Measurements from ENCODE around the gene UQCC2. TPM values are rescaled to one million over a fixed set of nuclear protein-coding genes. Genes with fewer than 3 reads are reported as not detected.

The UQCC2 gene
- total and polyA plus RNA-seq, 2 of the 8 experiments (the other 6 are each of a cell fraction or from before 2014, with no cell fraction given) = 52.1 to 104 TPM

GRCh38 chr6:33677689-33678088 lies 33.8 kb downstream of the UQCC2 start:
- 100% methylated on average over 2 of the region's 2 CpGs; no CpG with 5 or more reads in 1 of the 2 experiments for WGBS, 2 experiments (ENCODE audit: extremely low coverage in 1 of 2, insufficient coverage in 1 of 2, insufficient read length in 1 of 2, insufficient replicate concordance in 2 of 2, low coverage in 1 of 2, low lambda C conversion rate in 2 of 2, missing lambda C conversion rate in 1 of 2)
- H3K4me2 ChIP-seq (ENCODE audit: insufficient read depth in 1 of 2, low read depth in 2 of 2, low read length in 2 of 2) = no peak overlapping the region

More at GRCh38 chr6:33677689-33678088, 33.8 kb downstream of the UQCC2 start:
- no peaks in the 10 kb centered on the region for H3K79me1 ChIP-seq (ENCODE audit: low read depth, low read length)
- no peak overlapping the region for H2BK12ac ChIP-seq (ENCODE audit: low read depth, low read length)
- no peak overlapping the region for H3K23ac ChIP-seq (ENCODE audit: insufficient read length)
- no peak overlapping the region for H3K4me3 ChIP-seq (ENCODE audit: extremely low read depth in 1 of 4, insufficient read depth in 2 of 4, low read depth in 3 of 4, low read length in 4 of 4)
- no peaks in the 10 kb centered on the region for H3K23me2 ChIP-seq (ENCODE audit: low read depth, low read length)
- no peak overlapping the region for H4K5ac ChIP-seq (ENCODE audit: insufficient read length, low read depth, low read length)
- H4K91ac ChIP-seq (replicated peaks; ENCODE audit: insufficient read length, low read length) = no peak overlapping the region
- no peaks in the 10 kb centered on the region for H3K79me2 ChIP-seq (ENCODE audit: control insufficient read depth in 1 of 2, insufficient read depth in 2 of 2, low read length in 2 of 2)
- H3K9me3 ChIP-seq (ENCODE audit: insufficient read depth in 2 of 2, low read depth in 1 of 2, low read length in 1 of 2) = no peaks in the 10 kb centered on the region
- H3K27ac ChIP-seq (ENCODE audit: low read depth, low read length) = 0 out of 2 replicates have a peak overlapping the region, but pooled peaks have one; percentile 42
- ChIA-PET CTCF (ENCODE audit: partially characterized antibody) (interaction anchor here (0.7 to 1.5 kb wide), 5 partner anchors 11 to 92 kb away, joined by 3 to 7 read pairs (median 3); no protein-coding TSS in a partner anchor), POLR2A (ENCODE audit: partially characterized antibody) (interaction anchor here (1.0 to 1.1 kb wide), 2 partner anchors 9 to 20 kb away, joined by 3 read pairs; no protein-coding TSS in a partner anchor)
- FAIRE-seq = no peak
- no peak overlapping the region; the same call in 1 of the 2 replicates for H3K18ac ChIP-seq (ENCODE audit: extremely low read depth, low read length)
- no peak overlapping the region for H2BK20ac ChIP-seq (ENCODE audit: low read length)
- H4K20me1 ChIP-seq (replicated peaks in 1 of 2; ENCODE audit: control insufficient read depth in 1 of 2, insufficient read depth in 2 of 2, low read length in 2 of 2) = peaks cover 0 to 12% of the 10 kb centered on the region in 2 experiments
- H3K4me1 ChIP-seq (replicated peaks in 1 of 4; ENCODE audit: control insufficient read depth in 3 of 4, insufficient read depth in 4 of 4, low read length in 3 of 4) = no peaks in the 10 kb centered on the region
- H2AFZ ChIP-seq (ENCODE audit: low read length) = no peak overlapping the region
- no peak overlapping the region for H3K56ac ChIP-seq (replicated peaks; ENCODE audit: insufficient read length, low read depth, low read length)
- H2BK5ac ChIP-seq (ENCODE audit: low read depth, low read length) = no peak overlapping the region
- no peaks in the 10 kb centered on the region for H3K27me3 ChIP-seq (replicated peaks in 1 of 4; ENCODE audit: control insufficient read depth in 3 of 4, extremely low read depth in 1 of 4, insufficient read depth in 3 of 4, low read length in 3 of 4)
- no peak overlapping the region for H3K14ac ChIP-seq (ENCODE audit: insufficient read length)
- no peak overlapping the region for H3K4ac ChIP-seq (replicated peaks; ENCODE audit: insufficient read length, low read depth, low read length)
- no peak overlapping the region for H2BK120ac ChIP-seq (replicated peaks; ENCODE audit: low read depth, low read length)
- no peak for DNase-seq (ENCODE audit: low read depth in 1 of 2, low spot score in 2 of 2)
- H2AK5ac ChIP-seq (ENCODE audit: low read depth, low read length) = no peak overlapping the region
- H3K36me3 ChIP-seq (ENCODE audit: control insufficient read depth in 2 of 4, insufficient read depth in 4 of 4, low read length in 3 of 4) = peaks cover 7 to 31% (median 27%) of the 10 kb centered on the region in 4 experiments
- no peak overlapping the region for H2BK15ac ChIP-seq (ENCODE audit: low read length)
- no peak overlapping the region for H4K8ac ChIP-seq (ENCODE audit: extremely low read depth, insufficient read depth, low read length)
- no peak for TF ChIP-seq JUND (IDR thresholded peaks at IDR 0.05; ENCODE audit: low read length)
- no peak for TF ChIP-seq SIN3A (conservative IDR thresholded peaks at IDR 0.05 in 1 of 2, IDR thresholded peaks at IDR 0.05 in 1 of 2; ENCODE audit: low read depth in 1 of 2, low read length in 2 of 2)
- no peak for TF ChIP-seq MAFK (IDR thresholded peaks at IDR 0.05; ENCODE audit: low read depth, low read length)
- no peak for TF ChIP-seq EGR1 (IDR thresholded peaks at IDR 0.05; ENCODE audit: borderline replicate concordance, low read depth, low read length)
- TF ChIP-seq YY1 (IDR thresholded peaks at IDR 0.05; ENCODE audit: low read depth, low read length) = no peak
- TF ChIP-seq ATF3 (IDR thresholded peaks at IDR 0.05; ENCODE audit: insufficient read depth, low read depth, low read length) = no peak
- TF ChIP-seq GTF2F1 (IDR thresholded peaks at IDR 0.05; ENCODE audit: borderline replicate concordance, low read depth, low read length) = no peak
- TF ChIP-seq CREB1 (IDR thresholded peaks at IDR 0.05) = no peak
- TF ChIP-seq SP1 (IDR thresholded peaks at IDR 0.05; ENCODE audit: low read depth, low read length) = no peak
- TF ChIP-seq EZH2 (IDR thresholded peaks at IDR 0.05; ENCODE audit: low read depth, low read length, severe bottlenecking) = no peak
- no peak for TF ChIP-seq RXRA (IDR thresholded peaks at IDR 0.05; ENCODE audit: insufficient read depth, low read depth, low read length)
- TF ChIP-seq CEBPB (IDR thresholded peaks at IDR 0.05; ENCODE audit: low read depth, low read length) = no peak
- no peak for TF ChIP-seq SAP30 (IDR thresholded peaks at IDR 0.05; ENCODE audit: insufficient read depth, insufficient replicate concordance, low read length)
- TF ChIP-seq POLR2AphosphoS5 (IDR thresholded peaks at IDR 0.05; ENCODE audit: low read depth, low read length) = no peak
- H3K9ac ChIP-seq (replicated peaks in 1 of 4; ENCODE audit: extremely low read depth in 1 of 4, low read depth in 3 of 4, low read length in 3 of 4) = no peak overlapping the region; a peak in 1 of 7 replicates
